ENCODE measurements around the gene FLT4.

GRCh38 chr5:180628211-180628610 lies 21.2 kb downstream of the FLT4 start:
- TF ChIP-seq ELF1 (CRISPR knock-in tag; IDR thresholded peaks at IDR 0.05) (no peak), ZNF513 (CRISPR knock-in tag; conservative IDR thresholded peaks at IDR 0.05) (no peak), KDM5B (CRISPR knock-in tag; IDR thresholded peaks at IDR 0.05; ENCODE audit: borderline replicate concordance) (no peak), CBFB (CRISPR knock-in tag; IDR thresholded peaks at IDR 0.05) (no peak), POLR2AphosphoS5 (IDR thresholded peaks at IDR 0.05; ENCODE audit: low read depth, low read length) (no peak)
